Left renal cortex interstitium (tissue), 4 donors: ENCODE measurements around the gene PYURF. TPM values are rescaled to one million over a fixed set of nuclear protein-coding genes. Genes with fewer than 3 reads are reported as not detected.
"Not testable (repeated sequence)": the region's sequence is repeated elsewhere in the genome, so short reads cannot be mapped to it uniquely, and the experiment has no call there.

Experiments used
- DNase-seq, 4 donors: peaks; one replicate each; pipeline ENCODE4 v3.0.0-alpha.2; 2013; ENCODE audit warnings: low read depth in 4 of 4, low spot score in 2 of 4, missing footprints in 1 of 4
- polyA plus RNA-seq, 4 donors: library from polyadenylated mRNA; unstranded; fragments of 120-200 nt; gene quantifications; one replicate each; pipeline ENCODE4 v1.2.1, GENCODE V29; 2013; ENCODE audit not compliant: insufficient read length in 4 of 4

The PYURF gene, protein sequence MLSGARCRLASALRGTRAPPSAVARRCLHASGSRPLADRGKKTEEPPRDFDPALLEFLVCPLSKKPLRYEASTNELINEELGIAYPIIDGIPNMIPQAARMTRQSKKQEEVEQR
- 100 to 1,000 TPM; 102 to 132 (median 119) TPM for polyA plus RNA-seq

DNA sequence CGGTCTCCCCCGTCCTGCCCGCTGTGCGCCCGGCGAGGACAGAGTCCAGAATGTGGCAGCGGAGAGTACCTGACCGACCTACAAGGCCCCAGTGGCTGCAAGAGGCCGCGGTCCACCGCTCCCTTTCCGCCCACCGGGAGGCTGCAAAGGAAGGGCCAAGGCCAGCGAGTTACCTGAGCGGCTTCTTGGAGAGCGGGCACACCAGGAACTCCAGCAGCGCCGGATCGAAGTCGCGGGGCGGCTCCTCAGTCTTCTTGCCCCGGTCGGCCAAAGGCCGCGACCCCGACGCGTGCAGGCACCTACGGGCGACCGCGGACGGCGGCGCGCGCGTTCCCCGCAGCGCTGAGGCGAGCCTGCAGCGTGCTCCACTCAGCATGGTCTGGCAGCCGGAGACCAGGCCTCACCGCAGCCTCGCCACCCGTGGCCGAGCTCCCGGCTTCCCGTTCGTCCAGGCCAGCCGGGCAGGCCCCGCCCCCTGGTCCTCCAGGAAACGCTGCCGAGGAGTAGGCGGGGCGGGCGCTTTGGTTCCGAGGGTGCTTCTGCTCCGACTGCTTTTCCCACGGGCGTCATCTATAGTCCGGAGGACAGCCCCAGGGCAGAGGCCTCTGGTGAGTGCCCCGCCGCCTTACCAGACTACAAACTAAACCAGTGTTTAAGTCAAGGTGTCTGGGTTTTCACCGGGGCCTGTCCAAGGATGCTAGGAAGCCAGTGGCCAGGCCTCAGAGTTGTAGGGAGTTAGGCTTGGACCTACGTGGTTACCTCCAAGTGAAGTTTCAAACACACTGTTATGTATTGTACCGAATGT lies at the start of gene PYURF:
Gene PYURF (minus strand): TSS at position 452 of the 805 bp plus-strand sequence. CDS start 76 bp downstream, at position 376.
- peak; percentile 74 to 87 (median 82) for DNase-seq

GRCh38 chr4:88570001-88570400 lies 46.4 kb upstream of the PYURF start:
- DNase-seq: no peak

GRCh38 chr4:88567591-88567990 lies 44.0 kb upstream of the PYURF start:
- no peak for DNase-seq

GRCh38 chr4:88549815-88550214 lies 26.2 kb upstream of the PYURF start:
- no peak for DNase-seq

DNA sequence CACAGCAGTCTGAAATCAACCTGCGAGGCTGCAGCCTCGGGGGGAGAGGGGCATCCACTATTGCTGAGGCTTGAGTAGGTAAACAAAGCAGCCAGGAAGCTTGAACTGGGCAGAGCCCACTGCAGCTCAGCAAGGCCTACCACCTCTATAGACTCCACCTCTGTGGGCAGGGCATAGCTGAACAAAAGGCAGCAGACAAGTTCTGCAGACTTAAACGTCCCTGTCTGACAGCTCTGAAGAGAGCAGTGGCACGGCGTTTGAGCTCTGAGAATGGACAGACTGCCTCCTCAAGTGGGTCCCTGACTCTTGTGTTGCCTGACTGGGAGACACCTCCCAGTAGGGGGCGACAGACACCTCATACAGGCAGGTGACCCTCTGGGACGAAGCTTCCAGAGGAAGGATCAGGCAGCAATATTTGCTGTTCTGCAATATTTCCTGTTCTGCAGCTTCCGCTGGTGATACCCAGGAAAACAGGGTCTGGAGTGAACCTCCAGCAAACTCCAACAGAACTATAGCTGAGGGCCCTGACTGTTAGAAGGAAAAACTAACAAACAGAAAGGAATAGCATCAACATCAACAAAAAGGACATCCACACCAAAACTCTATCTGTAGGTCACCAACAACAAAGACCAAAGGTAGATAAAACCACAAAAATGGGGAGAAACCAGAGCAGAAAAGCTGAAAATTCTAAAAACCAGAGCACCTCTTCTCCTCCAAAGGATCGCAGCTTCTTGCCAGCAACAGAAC lies 15.9 kb upstream of the PYURF start:
- not testable (repeated sequence) for DNase-seq

DNA sequence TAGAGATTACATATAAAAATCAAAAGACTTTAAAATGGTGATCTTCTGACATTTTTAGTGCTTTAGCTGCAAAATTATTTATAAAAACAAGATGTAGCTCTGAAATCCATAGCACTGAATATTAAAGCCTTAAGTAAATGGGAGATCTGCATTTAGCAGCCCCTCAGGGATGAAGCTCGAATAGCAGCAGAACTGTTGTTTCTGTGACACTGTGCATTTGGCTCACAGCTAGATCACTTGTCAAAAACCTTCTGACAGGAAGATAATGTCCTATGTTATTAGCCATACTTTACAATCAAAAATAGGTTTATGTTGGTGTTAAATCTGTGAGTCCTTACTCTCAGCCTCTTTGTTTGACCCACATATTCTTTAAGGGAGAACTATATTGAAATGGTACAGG lies 14.1 kb upstream of the PYURF start:
- DNase-seq: no peak

- no peak for DNase-seq
Measured at GRCh38 chr4:88535090-88535755, 11.6 kb upstream of the PYURF start.

DNA sequence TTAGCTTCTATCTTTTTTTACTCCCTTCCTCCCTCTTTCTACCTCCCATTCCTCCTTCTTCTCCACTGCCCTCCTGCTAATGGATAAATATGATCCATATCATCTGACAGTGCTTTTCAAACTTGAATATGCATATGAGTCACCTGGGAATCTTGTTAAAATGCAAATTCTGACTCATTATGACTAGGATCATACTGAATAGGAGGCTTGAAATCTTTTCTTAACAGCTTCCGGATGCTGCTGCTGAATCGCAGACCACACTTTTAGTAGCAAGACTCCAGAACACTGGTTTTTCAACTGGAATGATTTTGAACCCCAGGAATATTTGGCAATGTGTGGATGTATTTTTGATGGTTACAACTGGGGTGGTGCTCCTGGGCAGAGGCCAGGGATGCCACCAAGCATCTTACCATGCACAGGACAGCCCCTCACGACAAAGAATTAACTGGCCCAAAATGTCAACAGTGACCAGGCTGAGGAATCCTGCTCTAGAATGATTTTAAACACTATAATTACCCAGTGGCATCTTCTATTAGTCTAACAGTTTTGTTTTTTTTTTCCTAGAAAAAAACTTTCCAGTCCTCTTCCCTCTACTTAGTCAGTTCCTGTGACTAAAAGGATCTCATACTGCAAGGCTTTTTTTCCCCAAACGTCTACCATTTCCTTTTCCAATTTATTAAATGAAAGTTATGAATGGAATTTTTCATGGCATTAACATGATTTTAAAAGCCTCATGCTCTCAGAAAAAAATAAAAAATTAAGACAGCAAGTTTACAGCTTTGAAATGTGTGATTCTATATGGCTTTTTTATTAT lies 10.6 kb upstream of the PYURF start:
- DNase-seq: no peak

GRCh38 chr4:88533088-88533790 lies 9.7 kb upstream of the PYURF start:
- DNase-seq: no peak

DNA sequence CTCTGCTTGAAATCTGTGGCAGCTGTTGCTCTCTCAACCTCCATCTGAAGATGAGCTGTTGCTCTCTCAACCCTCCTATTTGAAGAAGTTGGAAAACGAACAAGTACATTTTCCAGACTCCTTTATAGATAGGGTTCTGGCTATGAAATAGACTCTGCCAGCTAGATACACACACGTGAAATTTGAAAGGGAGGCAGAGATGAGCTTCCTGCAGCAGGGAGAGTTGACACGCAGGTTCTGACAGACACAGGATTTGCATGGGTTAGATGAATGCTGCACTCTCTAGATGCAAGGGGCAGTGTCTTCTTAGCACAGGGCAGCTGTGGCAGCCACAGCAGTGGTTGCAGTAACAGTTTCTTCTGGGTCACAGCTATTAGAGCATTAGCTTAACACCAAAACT lies 8.0 kb upstream of the PYURF start:
- no peak for DNase-seq

- DNase-seq: no peak
Measured at GRCh38 chr4:88528861-88529260, 5.3 kb upstream of the PYURF start.

DNA sequence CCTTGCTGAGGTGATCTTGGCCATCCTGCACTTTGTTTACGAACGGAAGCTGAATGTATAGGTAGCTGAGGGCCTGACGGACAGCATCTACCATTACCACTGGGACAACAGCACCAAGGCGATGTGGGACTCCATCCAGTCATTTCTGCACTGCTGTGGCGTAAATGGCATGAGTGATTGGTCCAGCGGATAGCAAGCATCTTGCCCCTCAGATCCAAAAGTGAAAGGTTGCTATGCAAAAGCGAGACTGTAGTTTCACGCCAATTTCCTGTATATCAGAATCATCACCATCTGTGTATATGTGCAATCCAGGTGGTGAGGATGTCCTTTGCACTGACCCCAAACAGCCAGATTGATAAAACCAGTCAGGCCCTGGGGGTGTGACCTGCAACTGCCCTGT lies 4.2 kb upstream of the PYURF start:
- no peak for DNase-seq

GRCh38 chr4:88526221-88526815 lies 2.7 kb upstream of the PYURF start:
- DNase-seq: no peak

DNA sequence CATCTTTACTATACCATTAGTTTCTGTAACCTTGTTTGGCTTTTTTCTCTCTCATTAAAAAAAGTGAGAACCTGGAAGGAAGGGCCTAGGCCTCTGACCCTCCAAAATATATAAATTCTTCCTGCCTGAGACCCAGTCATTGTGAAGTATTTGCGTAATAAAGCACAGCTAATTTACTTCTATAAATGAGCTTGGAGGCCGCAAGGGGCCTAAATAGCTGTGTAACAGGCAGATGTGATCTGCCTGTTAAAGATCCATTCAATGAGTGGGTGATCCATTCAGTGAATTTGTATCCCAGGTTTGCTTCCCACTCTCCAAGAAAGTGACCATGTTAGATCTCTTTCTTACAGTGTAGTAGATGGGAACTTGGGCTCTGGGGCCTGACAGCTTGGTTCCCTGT lies 595 bp upstream of the PYURF start:
- peak in 1 of 4 donors; percentile 9 for DNase-seq

DNA sequence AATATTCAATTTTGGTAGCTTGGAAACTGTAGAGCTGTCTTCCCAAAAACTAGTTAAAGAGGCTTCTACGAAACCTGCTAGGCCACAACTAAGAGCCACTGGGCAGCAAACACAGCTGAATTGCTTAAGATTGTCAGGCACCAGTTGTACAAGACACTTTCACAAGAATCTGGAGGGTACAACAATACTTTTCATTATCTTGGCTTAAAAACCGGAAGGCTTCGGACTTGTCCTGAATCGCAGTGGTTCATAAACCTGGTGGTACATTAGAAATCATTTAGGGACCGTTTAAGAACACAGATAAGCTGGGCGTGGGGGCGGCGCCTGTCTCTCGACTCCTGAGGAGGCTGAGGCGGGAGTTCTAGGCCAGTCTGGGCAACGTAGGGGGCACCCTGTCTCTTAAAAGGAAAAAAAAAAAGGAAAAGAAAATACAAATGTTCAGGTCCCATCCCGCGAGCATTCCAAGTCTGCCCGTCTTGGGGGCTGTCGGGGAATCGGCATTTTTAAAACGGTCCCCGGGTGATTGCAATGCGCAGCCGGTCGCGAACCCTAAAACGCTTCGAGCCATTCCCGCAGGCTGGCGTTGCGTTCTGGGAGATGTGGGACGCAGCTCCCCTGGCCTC lies 763 bp downstream of the PYURF start:
- DNase-seq: peak in 3 of 4 donors; percentile 18 to 47 (median 24)

GRCh38 chr4:88518911-88519310 lies 4.7 kb downstream of the PYURF start:
- DNase-seq: no peak

DNA sequence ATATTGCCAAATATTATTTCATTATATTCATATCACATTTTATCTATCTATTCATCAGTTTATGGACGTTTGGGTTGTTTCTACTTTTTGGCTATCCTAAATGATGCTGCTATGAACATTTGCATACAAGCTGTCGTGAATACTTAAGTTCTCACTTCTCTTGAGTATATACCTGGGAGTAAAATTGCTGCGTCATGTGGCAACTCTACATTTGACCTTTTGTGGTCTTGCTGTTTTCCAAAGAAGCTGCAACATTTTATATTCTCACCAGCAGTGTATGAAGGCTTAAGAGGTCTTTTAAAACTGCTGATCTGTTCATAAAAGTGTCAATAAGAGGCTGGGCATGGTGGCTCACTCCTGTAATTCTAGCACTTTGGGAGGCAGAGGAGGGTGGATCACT lies 5.8 kb downstream of the PYURF start:
- DNase-seq: no peak

DNA sequence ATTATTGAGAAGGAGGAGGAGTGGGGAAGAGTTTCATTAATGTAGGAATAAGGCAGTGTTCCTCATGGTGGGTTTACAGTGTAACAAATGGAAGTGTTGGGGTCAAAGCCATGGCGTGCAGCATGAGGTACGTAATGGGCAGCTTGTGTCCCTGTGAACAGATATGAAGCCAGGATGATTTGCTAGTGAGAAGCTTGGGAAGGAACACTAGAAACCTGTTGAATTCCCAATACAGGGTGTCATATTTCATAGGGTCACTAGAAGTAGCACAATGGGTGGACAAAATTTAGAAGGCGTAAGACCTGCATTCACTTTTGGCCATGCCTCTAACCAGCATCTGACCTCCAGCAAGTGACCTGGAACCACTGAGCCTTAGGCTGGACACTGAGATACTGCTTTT lies 6.8 kb downstream of the PYURF start:
- no peak for DNase-seq
